Gastrocnemius medialis (tissue), 4 donors: ENCODE results near the gene SCYL1.

Source experiments
- POLR2A ChIP-seq, 2 donors: fragments of 450-650 bp; IDR thresholded peaks; one replicate each; pipeline ENCODE4 v1.6.1; 2017; ENCODE audit warnings: antibody characterized with exemption in 2 of 2, mild to moderate bottlenecking in 2 of 2, moderate library complexity in 2 of 2
- TF ChIP-seq, protein P1 (sequence below), 5 experiments: fragments of 450-650 bp in 3 of 5; fragments of 200-600 bp in 2 of 5; sonication (generic) in 2 of 5; IDR thresholded peaks in 4 of 5; conservative IDR thresholded peaks in 1 of 5; 1 replicate in 4 of 5; 2 replicates in 1 of 5; pipeline ENCODE4 v1.5.1; 2016 to 2019; ENCODE audit warnings: antibody characterized with exemption in 5 of 5, mild to moderate bottlenecking in 3 of 5, moderate library complexity in 3 of 5

DNA sequence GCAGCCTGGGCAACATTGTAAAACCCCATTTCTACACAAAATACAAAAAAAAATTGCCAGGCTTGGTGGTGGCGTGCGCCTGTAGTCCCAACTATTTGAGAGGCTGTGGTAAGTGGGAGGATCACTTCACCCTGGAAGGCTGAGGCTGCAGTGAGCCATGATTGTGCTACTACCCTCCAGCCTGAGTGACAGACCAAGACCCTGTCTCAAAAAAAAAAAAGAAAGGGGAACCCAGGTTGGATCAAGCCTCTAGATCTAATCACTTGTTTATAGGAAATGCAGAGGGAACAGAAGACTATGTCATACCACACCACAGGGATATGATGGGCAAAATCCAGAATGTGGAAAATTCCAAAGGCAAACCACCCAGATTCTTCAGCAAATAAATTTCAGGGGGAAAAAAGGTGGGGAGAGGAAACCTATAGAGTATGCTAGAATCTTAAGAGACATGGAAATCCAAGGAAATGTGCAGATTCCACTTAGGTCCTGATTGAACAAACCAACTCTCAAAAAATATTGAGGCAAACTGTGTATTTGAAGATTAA, 42.5 kb upstream of the SCYL1 start:
- TF ChIP-seq, protein P1, sequence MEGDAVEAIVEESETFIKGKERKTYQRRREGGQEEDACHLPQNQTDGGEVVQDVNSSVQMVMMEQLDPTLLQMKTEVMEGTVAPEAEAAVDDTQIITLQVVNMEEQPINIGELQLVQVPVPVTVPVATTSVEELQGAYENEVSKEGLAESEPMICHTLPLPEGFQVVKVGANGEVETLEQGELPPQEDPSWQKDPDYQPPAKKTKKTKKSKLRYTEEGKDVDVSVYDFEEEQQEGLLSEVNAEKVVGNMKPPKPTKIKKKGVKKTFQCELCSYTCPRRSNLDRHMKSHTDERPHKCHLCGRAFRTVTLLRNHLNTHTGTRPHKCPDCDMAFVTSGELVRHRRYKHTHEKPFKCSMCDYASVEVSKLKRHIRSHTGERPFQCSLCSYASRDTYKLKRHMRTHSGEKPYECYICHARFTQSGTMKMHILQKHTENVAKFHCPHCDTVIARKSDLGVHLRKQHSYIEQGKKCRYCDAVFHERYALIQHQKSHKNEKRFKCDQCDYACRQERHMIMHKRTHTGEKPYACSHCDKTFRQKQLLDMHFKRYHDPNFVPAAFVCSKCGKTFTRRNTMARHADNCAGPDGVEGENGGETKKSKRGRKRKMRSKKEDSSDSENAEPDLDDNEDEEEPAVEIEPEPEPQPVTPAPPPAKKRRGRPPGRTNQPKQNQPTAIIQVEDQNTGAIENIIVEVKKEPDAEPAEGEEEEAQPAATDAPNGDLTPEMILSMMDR (IDR thresholded peaks at IDR 0.05 in 4 of 5, conservative IDR thresholded peaks at IDR 0.05 in 1 of 5), result no peak
- TF ChIP-seq POLR2A (IDR thresholded peaks at IDR 0.05), result no peak
